Neural progenitor cell (in vitro differentiated cells): ENCODE measurements around the gene RBBP5. TPM values are rescaled to one million over a fixed set of nuclear protein-coding genes. Genes with fewer than 3 reads are reported as not detected.

Experiments
- DNase-seq: peaks from one replicate; pipeline ENCODE4 v3.0.0-alpha.2; 2016; ENCODE audit warnings: low spot score
- H2AFZ ChIP-seq: fragments of 200-600 bp; sonication (generic); replicated peaks from 2 replicates; pipeline ENCODE4 v1.6.1; 2016; ENCODE audit warnings: antibody characterized with exemption
- H3F3A ChIP-seq: fragments of 200-600 bp; sonication (generic); 2 replicates; pipeline ENCODE4 v1.6.1; 2016; ENCODE audit warnings: antibody characterized with exemption, low read depth
- H3K27ac ChIP-seq: fragments of 200-600 bp; sonication (generic); 2 replicates; pipeline ENCODE4 v1.5.1; 2016; ENCODE audit warnings: mild to moderate bottlenecking
- H3K27me3 ChIP-seq: fragments of 200-600 bp; sonication (generic); 2 replicates; pipeline ENCODE4 v1.6.1; 2016; ENCODE audit warnings: mild to moderate bottlenecking, moderate library complexity
- H3K36me3 ChIP-seq: fragments of 200-600 bp; sonication (generic); 2 replicates; pipeline ENCODE4 v1.5.1; 2016
- H3K4me1 ChIP-seq: fragments of 200-600 bp; sonication (generic); 2 replicates; pipeline ENCODE4 v1.6.1; 2016; ENCODE audit warnings: mixed run types
- H3K4me2 ChIP-seq: fragments of 200-600 bp; sonication (generic); 2 replicates; pipeline ENCODE4 v1.6.1; 2016
- H3K4me3 ChIP-seq: fragments of 200-600 bp; sonication (generic); 2 replicates; pipeline ENCODE4 v1.5.1; 2016
- H3K79me2 ChIP-seq: fragments of 200-600 bp; sonication (generic); 2 replicates; pipeline ENCODE4 v1.6.1; 2016; ENCODE audit warnings: low read depth
- H3K9ac ChIP-seq: fragments of 200-600 bp; sonication (generic); 2 replicates; pipeline ENCODE4 v1.6.1; 2016
- H3K9me3 ChIP-seq: fragments of 200-600 bp; sonication (generic); 2 replicates; pipeline ENCODE4 v1.5.1; 2016; ENCODE audit warnings: low read depth
- H4K20me1 ChIP-seq: fragments of 200-600 bp; sonication (generic); 2 replicates; pipeline ENCODE4 v1.6.1; 2016; ENCODE audit warnings: low read depth
- H3K27ac Mint-ChIP-seq: 3 replicates; pipeline ENCODE4 v1.8.0; 2021; ENCODE audit warnings: mixed read lengths
- H3K27me3 Mint-ChIP-seq: 2 replicates; pipeline ENCODE4 v1.8.0; 2022; ENCODE audit warnings: low read depth, mild to moderate bottlenecking, inconsistent platforms, moderate library complexity, mixed read lengths; ENCODE audit not compliant: insufficient read depth
- H3K36me3 Mint-ChIP-seq: 3 replicates; pipeline ENCODE4 v1.8.0; 2021; ENCODE audit warnings: mixed read lengths
- H3K4me1 Mint-ChIP-seq: 3 replicates; pipeline ENCODE4 v1.8.0; 2021; ENCODE audit warnings: mixed read lengths
- H3K4me3 Mint-ChIP-seq: 3 replicates; pipeline ENCODE4 v1.8.0; 2021; ENCODE audit warnings: mild to moderate bottlenecking, moderate library complexity, mixed read lengths
- H3K9me3 Mint-ChIP-seq: 3 replicates; pipeline ENCODE4 v1.8.0; 2020; ENCODE audit warnings: mixed read lengths
- CTCF ChIP-seq: fragments of 200-600 bp; sonication (generic); IDR thresholded peaks from 2 replicates; pipeline ENCODE4 v1.5.1; 2017; ENCODE audit warnings: antibody characterized with exemption, mild to moderate bottlenecking
- EZH2 ChIP-seq: fragments of 200-600 bp; sonication (generic); IDR thresholded peaks from 2 replicates; pipeline ENCODE4 v1.6.1; 2017; ENCODE audit warnings: antibody characterized with exemption, mild to moderate bottlenecking, moderate library complexity
- EZH2phosphoT487 ChIP-seq: fragments of 200-600 bp; sonication (generic); IDR thresholded peaks from 2 replicates; pipeline ENCODE4 v1.6.1; 2017; ENCODE audit warnings: antibody characterized with exemption
- total RNA-seq: library from RNA; depleted of rRNA; stranded (reverse); fragments of >200 nt; gene quantifications from 2 replicates; pipeline ENCODE4 v1.2.3, GENCODE V29; 2015; ENCODE audit warnings: low replicate concordance

The RBBP5 gene
- total RNA-seq, 1 donor from 2014 or later, result 30.1 TPM

- no peak overlapping the region for H3K4me3 ChIP-seq
- no peak overlapping the region for H3K9ac ChIP-seq
- TF ChIP-seq EZH2 (no peak), EZH2phosphoT487 (no peak), CTCF (no peak)
- Mint-ChIP-seq H3K27ac (peak overlapping the region; percentile 65), H3K4me3 (no peak overlapping the region), H3K9me3 (no peaks in the 10 kb centered on the region), H3K4me1 (peaks cover 20% of the 10 kb centered on the region), H3K27me3 (peaks cover 12% of the 10 kb centered on the region), H3K36me3 (no peaks in the 10 kb centered on the region)
- no peak overlapping the region for H3K27ac ChIP-seq
- H3K4me2 ChIP-seq, result no peak overlapping the region
- no peaks in the 10 kb centered on the region for H3K27me3 ChIP-seq
- no peaks in the 10 kb centered on the region for H3K36me3 ChIP-seq
- H3K4me1 ChIP-seq, result peaks cover 3% of the 10 kb centered on the region
- no peaks in the 10 kb centered on the region for H3F3A ChIP-seq
- no peaks in the 10 kb centered on the region for H3K79me2 ChIP-seq
- no peak overlapping the region for H2AFZ ChIP-seq
- H3K9me3 ChIP-seq, result no peaks in the 10 kb centered on the region
- DNase-seq, result no peak
- no peaks in the 10 kb centered on the region for H4K20me1 ChIP-seq
Measured at GRCh38 chr1:205064741-205065316, 56.9 kb downstream of the RBBP5 start.

- Histone ChIP-seq H3K4me1 (peaks cover 3% of the 10 kb centered on the region), H3K4me3 (no peak overlapping the region), H4K20me1 (no peaks in the 10 kb centered on the region), H3K4me2 (no peak overlapping the region), H2AFZ (no peak overlapping the region), H3K9ac (no peak overlapping the region), H3K27me3 (no peaks in the 10 kb centered on the region), H3F3A (no peaks in the 10 kb centered on the region), H3K79me2 (no peaks in the 10 kb centered on the region), H3K9me3 (no peaks in the 10 kb centered on the region), H3K27ac (no peak overlapping the region), H3K36me3 (no peaks in the 10 kb centered on the region)
- Mint-ChIP-seq H3K27me3 (peaks cover 12% of the 10 kb centered on the region), H3K27ac (no peak overlapping the region), H3K36me3 (no peaks in the 10 kb centered on the region), H3K4me1 (peaks cover 20% of the 10 kb centered on the region), H3K9me3 (no peaks in the 10 kb centered on the region), H3K4me3 (no peak overlapping the region)
- DNase-seq, result no peak
- TF ChIP-seq CTCF (no peak), EZH2 (no peak), EZH2phosphoT487 (no peak)
Measured at GRCh38 chr1:205064301-205064700, 57.5 kb downstream of the RBBP5 start.

GRCh38 chr1:205062895-205063294, 58.9 kb downstream of the RBBP5 start:
- Histone ChIP-seq H3K27me3 (no peaks in the 10 kb centered on the region), H3K9ac (no peak overlapping the region), H4K20me1 (no peaks in the 10 kb centered on the region), H3K4me1 (peaks cover 3% of the 10 kb centered on the region), H3K79me2 (no peaks in the 10 kb centered on the region), H3K4me3 (no peak overlapping the region), H3K27ac (no peak overlapping the region), H3K4me2 (no peak overlapping the region), H3F3A (no peaks in the 10 kb centered on the region), H3K9me3 (no peaks in the 10 kb centered on the region), H3K36me3 (no peaks in the 10 kb centered on the region), H2AFZ (no peak overlapping the region)
- DNase-seq, result no peak
- no peaks in the 10 kb centered on the region for H3K9me3 Mint-ChIP-seq
- TF ChIP-seq EZH2 (no peak), EZH2phosphoT487 (no peak), CTCF (no peak)
- H3K27ac Mint-ChIP-seq, result no peak overlapping the region
- peaks cover 17% of the 10 kb centered on the region for H3K4me1 Mint-ChIP-seq
- H3K36me3 Mint-ChIP-seq, result no peaks in the 10 kb centered on the region
- no peak overlapping the region for H3K4me3 Mint-ChIP-seq
- H3K27me3 Mint-ChIP-seq, result peaks cover 18% of the 10 kb centered on the region
